ENCODE measurements around the gene EDEM3.

EDEM3 gene

DNA sequence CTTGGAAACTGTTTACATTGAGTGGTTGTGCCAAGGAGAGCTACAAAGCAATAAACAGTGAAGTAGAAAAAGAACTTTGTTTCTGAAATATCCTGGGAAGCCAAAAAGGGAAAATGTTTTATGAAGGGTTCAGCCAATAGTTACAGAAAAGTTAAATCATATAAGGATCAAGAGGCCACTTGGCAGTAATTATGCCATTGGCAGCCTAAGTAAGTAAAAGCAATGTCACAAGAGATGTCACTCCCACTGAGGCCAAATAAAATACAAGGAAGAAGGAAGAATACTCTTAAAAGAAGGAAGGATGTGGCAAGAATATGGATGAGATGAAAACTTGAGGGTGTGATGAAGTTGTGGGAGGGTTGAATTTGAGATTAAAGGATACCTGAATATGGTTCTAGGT lies 45.2 kb downstream of the EDEM3 start:
- TF ChIP-seq, protein P1, sequence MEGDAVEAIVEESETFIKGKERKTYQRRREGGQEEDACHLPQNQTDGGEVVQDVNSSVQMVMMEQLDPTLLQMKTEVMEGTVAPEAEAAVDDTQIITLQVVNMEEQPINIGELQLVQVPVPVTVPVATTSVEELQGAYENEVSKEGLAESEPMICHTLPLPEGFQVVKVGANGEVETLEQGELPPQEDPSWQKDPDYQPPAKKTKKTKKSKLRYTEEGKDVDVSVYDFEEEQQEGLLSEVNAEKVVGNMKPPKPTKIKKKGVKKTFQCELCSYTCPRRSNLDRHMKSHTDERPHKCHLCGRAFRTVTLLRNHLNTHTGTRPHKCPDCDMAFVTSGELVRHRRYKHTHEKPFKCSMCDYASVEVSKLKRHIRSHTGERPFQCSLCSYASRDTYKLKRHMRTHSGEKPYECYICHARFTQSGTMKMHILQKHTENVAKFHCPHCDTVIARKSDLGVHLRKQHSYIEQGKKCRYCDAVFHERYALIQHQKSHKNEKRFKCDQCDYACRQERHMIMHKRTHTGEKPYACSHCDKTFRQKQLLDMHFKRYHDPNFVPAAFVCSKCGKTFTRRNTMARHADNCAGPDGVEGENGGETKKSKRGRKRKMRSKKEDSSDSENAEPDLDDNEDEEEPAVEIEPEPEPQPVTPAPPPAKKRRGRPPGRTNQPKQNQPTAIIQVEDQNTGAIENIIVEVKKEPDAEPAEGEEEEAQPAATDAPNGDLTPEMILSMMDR (IDR thresholded peaks at IDR 0.05; ENCODE audit: low read depth, low read length, missing control alignments) = no peak
- DNase-seq (ENCODE audit: low read depth) = no peak
- no peak overlapping the region for H3K4me3 ChIP-seq (ENCODE audit: low read depth, low read length)

DNA sequence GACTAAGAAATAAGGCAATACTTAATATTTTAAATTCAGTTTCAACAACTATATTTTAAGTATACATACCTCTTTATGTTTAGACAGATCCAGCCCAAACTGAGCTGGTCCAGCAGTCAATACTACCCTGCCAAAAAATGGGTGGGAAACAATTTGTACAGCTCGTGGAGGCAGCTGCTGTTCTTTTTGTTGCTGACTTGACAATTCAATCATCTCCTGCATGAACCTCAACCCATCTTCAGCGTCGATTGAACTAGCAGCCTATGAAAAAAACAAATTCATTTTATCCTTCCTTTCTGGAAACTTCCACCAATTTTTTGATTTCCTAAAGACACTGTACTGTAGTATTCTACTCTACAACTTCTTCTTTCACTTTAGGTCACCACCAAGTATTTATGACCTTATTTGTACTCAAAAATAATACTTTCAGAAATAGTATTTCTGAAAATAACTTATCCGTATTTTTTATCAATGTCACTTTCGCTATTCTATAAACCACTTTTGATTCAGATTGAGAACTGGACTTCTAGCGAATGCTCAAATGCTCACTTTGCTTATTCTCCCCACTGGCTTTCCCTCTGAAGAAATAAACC lies 46.5 kb downstream of the EDEM3 start:
- TF ChIP-seq, protein P1 (IDR thresholded peaks at IDR 0.05; ENCODE audit: low read depth, low read length, missing control alignments) = no peak
- H3K4me3 ChIP-seq (ENCODE audit: low read depth, low read length) = no peak overlapping the region
- no peak for DNase-seq (ENCODE audit: low read depth)

DNA sequence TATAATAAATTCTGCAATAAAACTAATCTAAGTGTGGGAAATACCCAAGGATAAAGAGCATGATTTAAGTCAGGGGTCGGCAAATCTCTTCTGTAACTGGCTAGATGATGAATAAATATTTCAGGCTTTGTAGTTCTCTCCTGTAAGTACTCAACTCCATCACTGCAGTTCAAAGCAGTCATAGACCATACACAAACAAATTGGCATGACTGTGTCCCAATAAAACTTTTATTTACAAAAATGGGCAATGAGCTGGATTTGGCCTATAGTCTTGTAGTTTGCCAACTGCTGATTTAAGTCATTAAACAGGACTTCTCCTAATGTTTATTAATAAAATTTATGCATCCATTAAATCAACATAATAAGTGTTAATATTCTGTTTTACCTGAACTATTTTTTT lies 49.4 kb downstream of the EDEM3 start:
- DNase-seq (ENCODE audit: low read depth) = no peak
- H3K4me3 ChIP-seq (ENCODE audit: low read depth, low read length) = no peak overlapping the region
- TF ChIP-seq, protein P1 (IDR thresholded peaks at IDR 0.05; ENCODE audit: low read depth, low read length, missing control alignments) = no peak

DNA sequence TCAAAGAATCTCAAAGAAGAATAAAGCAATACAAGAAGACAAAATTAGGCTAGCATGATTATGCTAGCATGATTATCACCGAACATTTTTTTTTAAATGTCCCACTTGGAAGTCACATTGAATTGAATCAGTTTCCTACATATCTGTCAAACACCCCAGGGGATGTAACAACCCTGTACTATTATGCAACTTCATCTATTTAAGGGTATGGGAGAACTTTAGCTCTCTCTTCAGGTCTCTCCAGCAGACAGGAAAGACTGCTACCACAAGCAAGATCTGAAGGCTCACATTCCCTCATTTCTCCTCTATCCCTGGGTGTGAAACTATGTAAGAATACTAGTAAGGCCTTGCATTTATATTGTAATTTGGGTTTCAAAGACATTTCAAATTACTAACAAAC lies 52.8 kb downstream of the EDEM3 start:
- no peak for DNase-seq (ENCODE audit: low read depth)

DNA sequence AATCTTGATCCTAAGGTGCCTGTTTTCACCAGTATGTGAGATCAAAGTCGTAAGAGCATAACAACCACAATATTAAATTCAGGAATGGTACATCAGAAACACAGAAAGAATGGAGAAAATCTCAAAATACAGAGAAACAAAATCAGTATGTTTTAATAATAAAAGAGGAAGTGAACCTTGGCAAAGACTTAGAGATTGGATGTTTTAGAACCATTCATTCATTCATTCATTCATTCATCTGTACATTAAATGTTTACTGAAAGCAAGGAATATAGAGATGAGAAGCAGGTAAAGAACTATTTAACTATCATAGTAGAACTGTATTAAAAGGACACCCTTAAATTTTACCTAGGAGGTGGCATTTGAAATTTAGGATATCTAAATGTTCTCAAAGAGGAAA lies 55.7 kb downstream of the EDEM3 start:
- no peak overlapping the region for H3K4me3 ChIP-seq (ENCODE audit: low read depth, low read length)
- DNase-seq (ENCODE audit: low read depth) = no peak
- TF ChIP-seq, protein P1 (IDR thresholded peaks at IDR 0.05; ENCODE audit: low read depth, low read length, missing control alignments) = no peak

More for the DNA sequence above, 52.8 kb downstream of the EDEM3 start:
- TF ChIP-seq, protein P1 (IDR thresholded peaks at IDR 0.05; ENCODE audit: low read depth, low read length, missing control alignments) = no peak
- H3K4me3 ChIP-seq (ENCODE audit: low read depth, low read length) = no peak overlapping the region

DNA sequence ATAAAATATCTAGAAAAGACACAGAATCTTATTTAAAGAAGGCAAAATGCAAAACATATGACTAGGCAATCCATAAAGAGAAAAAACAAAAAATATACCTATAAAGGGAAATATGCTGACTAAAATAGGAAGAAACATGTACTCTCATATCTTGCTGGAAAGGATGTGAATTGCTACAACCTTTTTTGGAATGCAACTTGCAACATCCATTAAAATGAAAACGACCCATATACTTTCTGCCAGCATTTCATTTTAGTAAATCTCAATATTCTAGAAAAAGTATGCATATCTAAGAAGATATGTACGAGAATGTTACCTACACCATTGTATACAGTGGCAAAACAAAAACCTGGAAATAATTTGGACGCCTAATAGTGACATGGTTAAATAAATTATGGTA lies 56.6 kb downstream of the EDEM3 start:
- DNase-seq (ENCODE audit: low read depth) = no peak
- H3K4me3 ChIP-seq (ENCODE audit: low read depth, low read length) = no peak overlapping the region
- TF ChIP-seq, protein P1 (IDR thresholded peaks at IDR 0.05; ENCODE audit: low read depth, low read length, missing control alignments) = no peak

DNA sequence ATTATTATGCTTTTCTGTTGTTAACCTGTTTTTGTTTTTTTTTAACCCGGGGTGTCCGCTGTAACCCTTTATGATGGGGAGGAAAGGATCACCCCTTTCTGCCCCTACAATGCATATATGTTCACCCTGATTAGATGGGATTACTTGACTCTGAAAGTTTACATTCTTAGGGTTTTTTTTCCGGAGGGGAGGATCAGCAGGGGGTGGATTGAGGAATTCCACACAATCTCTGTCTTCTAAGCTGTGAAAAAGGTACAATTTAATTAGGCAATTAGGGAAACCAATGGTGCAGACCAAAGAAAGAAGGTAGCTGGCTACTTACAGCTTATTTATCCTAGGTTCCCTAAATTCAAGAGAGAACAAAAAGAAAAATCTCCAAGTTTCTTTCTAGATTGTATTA lies 58.3 kb downstream of the EDEM3 start:
- TF ChIP-seq, protein P1 (IDR thresholded peaks at IDR 0.05; ENCODE audit: low read depth, low read length, missing control alignments) = no peak
- no peak for DNase-seq (ENCODE audit: low read depth)
- no peak overlapping the region for H3K4me3 ChIP-seq (ENCODE audit: low read depth, low read length)
